C4-2B (cell line): Measurements from ENCODE around the gene FOXO6.

ENCODE experiments used
- CTCF ChIP-seq: fragments of 450-650 bp; conservative IDR thresholded peaks from 2 replicates; pipeline ENCODE4 v1.5.1; 2017; ENCODE audit warnings: mild to moderate bottlenecking
- ZFX ChIP-seq: fragments of 450-650 bp; IDR thresholded peaks from 2 replicates; pipeline ENCODE4 v1.6.1; 2017

DNA sequence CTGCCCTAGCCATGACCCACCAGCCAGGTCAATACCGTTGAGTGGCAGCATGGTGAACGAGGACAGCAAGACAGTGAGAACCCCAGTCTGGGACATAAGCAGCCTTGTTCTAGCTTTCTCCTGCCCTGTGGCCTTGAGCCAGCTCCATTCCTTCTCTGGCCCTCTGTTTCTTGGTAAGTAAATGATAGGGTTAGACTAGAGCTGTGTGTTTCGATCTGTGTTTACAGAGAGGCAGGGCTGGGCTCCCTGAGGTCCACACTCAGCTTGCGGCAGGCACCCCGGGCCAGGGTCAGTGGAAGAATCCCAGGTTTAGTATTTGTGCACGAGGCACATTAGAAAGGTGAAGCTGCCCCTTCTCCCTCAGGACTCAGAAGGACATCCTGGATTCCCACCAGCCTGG lies 27.3 kb downstream of the FOXO6 start:
- TF ChIP-seq CTCF (no peak), ZFX (no peak)
